ENCODE measurements around the gene ZNF831.

ZNF831 gene

DNA sequence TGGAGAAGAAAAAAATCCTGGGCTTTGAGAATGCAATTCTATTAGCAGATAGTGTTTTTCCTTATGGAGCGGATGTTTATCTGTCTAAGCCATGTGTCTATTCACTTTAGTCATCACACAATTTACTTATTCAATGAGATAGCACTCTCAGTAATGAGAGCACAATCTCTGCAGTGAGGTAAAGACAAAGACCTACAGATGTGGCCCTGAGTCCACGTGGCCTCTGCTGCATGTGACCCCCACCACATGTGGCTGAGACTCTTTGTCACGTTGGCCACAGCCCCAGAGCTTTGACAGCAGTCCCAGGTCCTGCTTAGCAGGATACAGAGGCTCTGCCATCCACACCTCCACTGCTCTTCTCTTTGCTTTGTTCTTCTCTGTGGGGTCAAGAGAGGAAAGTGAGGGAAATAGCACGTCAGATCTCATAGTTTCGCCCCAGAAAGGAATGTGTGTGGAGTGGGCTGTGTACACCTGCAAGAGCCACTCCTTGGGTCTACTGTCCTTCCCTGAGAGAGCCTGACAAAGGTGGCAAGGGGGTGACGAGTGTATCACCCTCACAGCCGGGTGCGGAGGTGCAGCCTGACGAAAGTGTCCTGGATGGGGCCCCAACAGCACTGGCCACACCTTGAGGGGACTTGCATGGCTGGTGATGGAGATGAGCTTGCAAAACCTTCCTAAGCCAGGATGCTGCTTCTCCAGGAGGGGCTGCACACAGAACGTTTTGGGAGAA lies 40.7 kb downstream of the ZNF831 start:
- Histone ChIP-seq H3K9me3 (no peaks in the 10 kb centered on the region), H3K4me3 (ENCODE audit: low read depth, low read length) (no peak overlapping the region), H3K27me3 (peaks cover 3% of the 10 kb centered on the region), H3K36me3 (no peaks in the 10 kb centered on the region), H3K4me1 (no peaks in the 10 kb centered on the region)
- TF ChIP-seq, protein P1, sequence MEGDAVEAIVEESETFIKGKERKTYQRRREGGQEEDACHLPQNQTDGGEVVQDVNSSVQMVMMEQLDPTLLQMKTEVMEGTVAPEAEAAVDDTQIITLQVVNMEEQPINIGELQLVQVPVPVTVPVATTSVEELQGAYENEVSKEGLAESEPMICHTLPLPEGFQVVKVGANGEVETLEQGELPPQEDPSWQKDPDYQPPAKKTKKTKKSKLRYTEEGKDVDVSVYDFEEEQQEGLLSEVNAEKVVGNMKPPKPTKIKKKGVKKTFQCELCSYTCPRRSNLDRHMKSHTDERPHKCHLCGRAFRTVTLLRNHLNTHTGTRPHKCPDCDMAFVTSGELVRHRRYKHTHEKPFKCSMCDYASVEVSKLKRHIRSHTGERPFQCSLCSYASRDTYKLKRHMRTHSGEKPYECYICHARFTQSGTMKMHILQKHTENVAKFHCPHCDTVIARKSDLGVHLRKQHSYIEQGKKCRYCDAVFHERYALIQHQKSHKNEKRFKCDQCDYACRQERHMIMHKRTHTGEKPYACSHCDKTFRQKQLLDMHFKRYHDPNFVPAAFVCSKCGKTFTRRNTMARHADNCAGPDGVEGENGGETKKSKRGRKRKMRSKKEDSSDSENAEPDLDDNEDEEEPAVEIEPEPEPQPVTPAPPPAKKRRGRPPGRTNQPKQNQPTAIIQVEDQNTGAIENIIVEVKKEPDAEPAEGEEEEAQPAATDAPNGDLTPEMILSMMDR (IDR thresholded peaks at IDR 0.05; ENCODE audit: low read depth, low read length) = no peak
- DNase-seq = no peak

DNA sequence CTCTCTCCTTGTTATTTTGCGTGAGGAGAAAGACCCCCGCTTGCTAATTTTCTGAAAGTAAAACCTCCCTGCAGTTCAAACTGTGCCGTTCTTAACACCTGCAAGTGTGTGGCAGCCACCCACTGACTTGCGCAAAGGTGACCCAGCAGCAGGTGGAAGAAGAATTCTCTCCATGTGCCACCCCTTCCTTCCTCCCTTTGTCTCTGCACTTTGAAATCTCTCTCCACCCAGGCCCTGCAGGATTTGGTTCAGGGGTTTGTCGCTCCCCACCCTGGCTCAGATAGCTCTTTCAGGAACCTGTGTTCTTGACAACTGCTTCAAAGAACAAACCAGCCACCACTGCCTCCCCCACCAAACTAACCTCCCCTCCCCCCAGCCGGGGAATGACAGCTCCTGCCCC lies 41.4 kb downstream of the ZNF831 start:
- Histone ChIP-seq H3K9me3 (no peaks in the 10 kb centered on the region), H3K4me1 (no peaks in the 10 kb centered on the region), H3K36me3 (no peaks in the 10 kb centered on the region), H3K27me3 (peaks cover 3% of the 10 kb centered on the region), H3K4me3 (ENCODE audit: low read depth, low read length) (no peak overlapping the region)
- DNase-seq = no peak
- TF ChIP-seq, protein P1 (IDR thresholded peaks at IDR 0.05; ENCODE audit: low read depth, low read length) = no peak

DNA sequence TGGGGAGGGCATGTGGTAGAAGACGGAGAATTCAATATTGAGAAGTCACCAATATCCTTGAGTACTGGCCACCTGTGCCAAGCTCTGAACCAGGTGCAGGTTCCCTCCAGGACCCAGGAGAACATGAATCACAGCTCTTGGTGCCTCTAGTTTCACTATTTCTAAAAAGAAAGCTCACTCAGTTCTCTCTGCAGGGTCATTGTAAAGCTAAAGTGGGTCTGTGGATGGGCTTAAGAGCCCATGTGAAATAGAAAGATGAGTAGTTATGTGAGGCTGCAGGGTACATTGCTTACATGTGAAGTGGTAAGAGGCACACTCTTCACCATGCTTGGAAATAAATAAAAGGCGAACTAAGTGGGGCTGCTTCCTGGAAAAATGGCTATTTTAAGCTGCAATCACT lies 43.6 kb downstream of the ZNF831 start:
- TF ChIP-seq, protein P1 (IDR thresholded peaks at IDR 0.05; ENCODE audit: low read depth, low read length) = no peak
- Histone ChIP-seq H3K36me3 (no peaks in the 10 kb centered on the region), H3K9me3 (no peaks in the 10 kb centered on the region), H3K4me3 (ENCODE audit: low read depth, low read length) (no peak overlapping the region), H3K4me1 (no peaks in the 10 kb centered on the region), H3K27me3 (no peaks in the 10 kb centered on the region; the same call in 1 of the 2 replicates)
- DNase-seq = no peak

DNA sequence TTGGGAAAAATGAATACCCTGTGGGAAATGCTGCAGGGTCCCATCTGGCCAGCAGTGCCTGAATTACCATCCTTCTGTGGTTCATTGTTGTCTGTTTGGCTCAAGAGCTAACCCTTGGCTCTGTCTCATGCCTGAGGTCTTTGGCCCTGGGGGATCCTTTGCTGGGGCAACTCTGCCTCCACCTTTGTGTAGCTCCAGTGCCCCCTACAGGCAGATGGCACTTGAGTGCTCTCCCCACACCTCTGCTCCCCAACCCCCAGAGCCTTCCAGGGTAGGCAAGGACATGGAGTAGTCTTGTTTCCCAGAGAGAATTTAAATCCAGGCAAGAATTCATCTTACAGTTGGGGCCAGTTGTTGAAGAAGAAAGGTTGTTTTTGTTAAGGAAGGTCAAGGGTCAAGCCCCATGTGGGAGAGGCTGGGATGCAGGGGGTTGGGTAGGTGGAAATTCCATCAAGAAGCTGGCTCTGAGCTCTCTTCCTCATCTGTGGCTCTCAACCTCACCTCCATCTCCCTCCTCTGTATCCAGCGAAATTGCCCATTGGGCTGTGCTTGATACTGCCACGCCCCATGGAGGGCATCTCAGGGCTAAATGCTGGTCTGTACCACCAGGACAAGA lies 44.2 kb downstream of the ZNF831 start:
- Histone ChIP-seq H3K36me3 (no peaks in the 10 kb centered on the region), H3K9me3 (no peaks in the 10 kb centered on the region), H3K4me1 (no peaks in the 10 kb centered on the region), H3K27me3 (no peaks in the 10 kb centered on the region; the same call in 1 of the 2 replicates), H3K4me3 (ENCODE audit: low read depth, low read length) (no peak overlapping the region)
- TF ChIP-seq, protein P1 (IDR thresholded peaks at IDR 0.05; ENCODE audit: low read depth, low read length) = peak; percentile 67
- peak; percentile 68 for DNase-seq

DNA sequence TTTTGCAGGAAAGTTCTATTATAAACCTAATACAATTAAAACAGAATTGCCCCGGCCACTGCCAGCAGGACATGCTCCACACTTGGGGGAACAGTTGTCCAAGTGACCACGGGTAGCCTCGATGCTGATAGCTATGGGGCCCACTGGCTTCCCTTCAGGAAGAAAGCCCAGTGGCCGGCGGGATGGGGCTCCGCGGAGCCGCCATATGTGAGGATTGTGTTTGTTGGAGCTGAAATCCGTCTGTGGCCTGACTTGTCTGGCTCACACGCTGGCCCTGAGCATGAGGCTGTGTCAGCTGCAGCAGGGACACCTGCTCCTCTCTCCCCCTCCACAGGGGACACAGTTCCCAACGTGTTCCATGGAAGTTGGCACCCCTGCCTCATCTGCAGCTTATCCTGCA lies 46.6 kb downstream of the ZNF831 start:
- Histone ChIP-seq H3K27me3 (no peaks in the 10 kb centered on the region), H3K4me1 (no peaks in the 10 kb centered on the region)
- TF ChIP-seq, protein P1 (IDR thresholded peaks at IDR 0.05; ENCODE audit: low read depth, low read length) = no peak

DNA sequence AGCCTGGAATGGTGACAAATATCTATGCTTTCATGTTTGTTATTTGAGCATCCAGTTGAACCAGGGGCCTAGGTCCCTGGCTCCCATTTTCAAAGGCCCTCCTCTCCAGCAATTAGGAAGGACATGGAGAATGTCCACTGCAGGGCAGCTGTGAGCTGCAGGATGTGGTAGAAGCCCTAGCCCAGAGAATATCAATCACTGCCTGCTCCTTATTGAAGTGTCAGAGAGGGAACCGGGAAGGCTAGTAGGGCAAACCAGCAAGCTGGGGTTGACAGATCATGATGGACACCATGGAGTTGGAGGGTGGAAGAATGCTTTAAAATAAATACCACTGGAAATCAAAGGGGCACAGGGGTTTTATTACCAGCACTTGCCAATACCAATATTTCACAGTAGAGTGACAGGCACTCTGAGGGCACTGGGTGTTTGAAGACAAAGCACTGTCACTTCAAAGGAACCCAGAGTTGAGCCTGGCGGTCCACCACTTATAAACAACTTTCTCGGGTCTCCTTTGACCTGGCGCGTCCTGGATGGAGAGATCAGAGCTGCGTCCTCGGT lies 47.7 kb downstream of the ZNF831 start:
- H3K27me3 ChIP-seq = no peaks in the 10 kb centered on the region
- H3K4me1 ChIP-seq = no peaks in the 10 kb centered on the region
- H3K9me3 ChIP-seq = no peaks in the 10 kb centered on the region
- H3K4me3 ChIP-seq (ENCODE audit: low read depth, low read length) = no peak overlapping the region
- TF ChIP-seq, protein P1 (IDR thresholded peaks at IDR 0.05; ENCODE audit: low read depth, low read length) = no peak
- H3K36me3 ChIP-seq = no peaks in the 10 kb centered on the region
- DNase-seq = no peak

More for the DNA sequence above, 46.6 kb downstream of the ZNF831 start:
- H3K9me3 ChIP-seq = no peaks in the 10 kb centered on the region
- H3K4me3 ChIP-seq (ENCODE audit: low read depth, low read length) = no peak overlapping the region
- no peak for DNase-seq
- no peaks in the 10 kb centered on the region for H3K36me3 ChIP-seq
